Activated CD8-positive, alpha-beta memory T cell treated with anti-CD3 and anti-CD28 coated beads, Interleukin-2, amount 10 ng/mL, durations not matched to agents 7 days and 5 days (primary cell): ENCODE measurements around the gene GNB3. TPM values are rescaled to one million over a fixed set of nuclear protein-coding genes. Genes with fewer than 3 reads are reported as not detected.

Source experiments
- ATAC-seq: fragments of 150-1000 bp; cut with Tn5 transposase; one replicate; pipeline ENCODE4 v1.10.0; 2021; ENCODE audit warnings: moderate library complexity
- CTCF ChIA-PET: fragments of 350-600 bp; sonication (Branson Sonifier 250); formaldehyde crosslinking; loops from one replicate; lab custom pipeline; 2021; ENCODE audit warnings: antibody characterized with exemption; lab: Charles Lee
- DNase-seq: peaks from one replicate; pipeline ENCODE4 v3.0.0-alpha.2; 2020
- H3K27ac Mint-ChIP-seq: one replicate; pipeline ENCODE4 v1.8.0; 2021; ENCODE audit warnings: mild to moderate bottlenecking, mixed read lengths
- H3K27me3 Mint-ChIP-seq: one replicate; pipeline ENCODE4 v1.8.0; 2021; ENCODE audit warnings: mixed read lengths
- H3K36me3 Mint-ChIP-seq: one replicate; pipeline ENCODE4 v1.8.0; 2021; ENCODE audit warnings: mild to moderate bottlenecking, mixed read lengths
- H3K4me1 Mint-ChIP-seq: one replicate; pipeline ENCODE4 v1.8.0; 2021; ENCODE audit warnings: mixed read lengths
- H3K4me3 Mint-ChIP-seq: one replicate; pipeline ENCODE4 v1.8.0; 2021; ENCODE audit warnings: mild to moderate bottlenecking, moderate library complexity, mixed read lengths
- H3K9me3 Mint-ChIP-seq: one replicate; pipeline ENCODE4 v1.8.0; 2022; ENCODE audit warnings: low read depth, mixed read lengths
- total RNA-seq, 2 experiments: library from RNA; stranded (reverse); gene quantifications; one replicate each; pipeline ENCODE4 v1.2.3, GENCODE V29; 2021

Gene GNB3
- total RNA-seq, 2 experiments from 2014 or later, result 0.12 TPM; not detected in 1

GRCh38 chr12:6825398-6826124, 15.2 kb upstream of the GNB3 start:
- H3K9me3 Mint-ChIP-seq, result no peaks in the 10 kb centered on the region
- peaks cover 28% of the 10 kb centered on the region for H3K4me1 Mint-ChIP-seq
- no peak overlapping the region for H3K27ac Mint-ChIP-seq
- peaks cover 80% of the 10 kb centered on the region for H3K27me3 Mint-ChIP-seq
- no peak overlapping the region for H3K4me3 Mint-ChIP-seq
- no peaks in the 10 kb centered on the region for H3K36me3 Mint-ChIP-seq
- peak; percentile 74 for ATAC-seq
- CTCF ChIA-PET, result interaction anchor here (0.7 to 10.4 kb wide), 25 partner anchors 11 to 263 kb away, joined by 3 to 120 read pairs (median 5); partner anchors contain the start of genes CDCA3, COPS7A, GNB3 and LAG3
- peak; percentile 86 for DNase-seq

GRCh38 chr12:6826125-6826733, 14.5 kb upstream of the GNB3 start:
- Mint-ChIP-seq H3K36me3 (no peaks in the 10 kb centered on the region), H3K4me1 (peaks cover 23% of the 10 kb centered on the region), H3K27ac (no peak overlapping the region), H3K4me3 (no peak overlapping the region), H3K27me3 (peaks cover 79% of the 10 kb centered on the region), H3K9me3 (no peaks in the 10 kb centered on the region)
- ATAC-seq, result no peak
- no peak for DNase-seq
- CTCF ChIA-PET, result interaction anchor here (0.7 to 10.4 kb wide), 16 partner anchors 11 to 263 kb away, joined by 3 to 120 read pairs (median 6); partner anchors contain the start of genes CDCA3, COPS7A, GNB3 and LAG3

GRCh38 chr12:6826734-6827436, 13.8 kb upstream of the GNB3 start:
- no peak overlapping the region for H3K4me3 Mint-ChIP-seq
- peaks cover 84% of the 10 kb centered on the region for H3K27me3 Mint-ChIP-seq
- H3K27ac Mint-ChIP-seq, result no peak overlapping the region
- ATAC-seq (no peak), DNase-seq (no peak)
- H3K9me3 Mint-ChIP-seq, result no peaks in the 10 kb centered on the region
- H3K36me3 Mint-ChIP-seq, result no peaks in the 10 kb centered on the region
- H3K4me1 Mint-ChIP-seq, result peaks cover 21% of the 10 kb centered on the region
- CTCF ChIA-PET, result interaction anchor here (0.9 to 10.4 kb wide), 9 partner anchors 10 to 264 kb away, joined by 3 to 120 read pairs (median 7); partner anchors contain the start of genes COPS7A, GNB3, MLF2 and PTMS

GRCh38 chr12:6827437-6827911, 13.3 kb upstream of the GNB3 start:
- CTCF ChIA-PET, result interaction anchor here (1.6 to 10.4 kb wide), 4 partner anchors 10 to 72 kb away, joined by 3 to 120 read pairs (median 58); partner anchors contain the start of genes GNB3 and MLF2
- Mint-ChIP-seq H3K27me3 (peaks cover 82% of the 10 kb centered on the region), H3K27ac (no peak overlapping the region), H3K36me3 (no peaks in the 10 kb centered on the region), H3K4me3 (no peak overlapping the region), H3K9me3 (no peaks in the 10 kb centered on the region), H3K4me1 (peaks cover 19% of the 10 kb centered on the region)
- DNase-seq, result peak; percentile 67
- peak; percentile 24 for ATAC-seq

- Mint-ChIP-seq H3K9me3 (no peaks in the 10 kb centered on the region), H3K27ac (no peak within 1 kb of the TSS), H3K36me3 (no peaks in the 10 kb centered on the region), H3K27me3 (peaks cover 75% of the 10 kb centered on the region), H3K4me1 (peaks cover 19% of the 10 kb centered on the region), H3K4me3 (peak within 1 kb of the TSS; percentile 68)
- CTCF ChIA-PET, result interaction anchor here (0.8 to 10.4 kb wide), 11 partner anchors 9 to 139 kb away, joined by 3 to 120 read pairs (median 5); partner anchors contain the start of genes GNB3, LAG3, MLF2 and USP5
- ATAC-seq (peak; percentile 49), DNase-seq (no peak)
Measured at GRCh38 chr12:6827982-6828780, 12.5 kb upstream of the GNB3 start, which contains the start of gene P3H3. Gene P3H3, plus strand, starts transcription at chr12:6828407. Its CDS starts 34 bp downstream, at chr12:6828441.

GRCh38 chr12:6828781-6829535, 11.8 kb upstream of the GNB3 start:
- H3K4me1 Mint-ChIP-seq, result peaks cover 19% of the 10 kb centered on the region
- ATAC-seq, result peak; percentile 54
- DNase-seq, result no peak
- H3K9me3 Mint-ChIP-seq, result no peaks in the 10 kb centered on the region
- CTCF ChIA-PET, result interaction anchor here (0.7 to 10.4 kb wide), 15 partner anchors 8 to 265 kb away, joined by 3 to 120 read pairs (median 4); partner anchors contain the start of genes GNB3, LAG3, MLF2 and USP5
- no peaks in the 10 kb centered on the region for H3K36me3 Mint-ChIP-seq
- no peak overlapping the region for H3K27ac Mint-ChIP-seq
- H3K27me3 Mint-ChIP-seq, result peaks cover 69% of the 10 kb centered on the region
- H3K4me3 Mint-ChIP-seq, result peak overlapping the region; percentile 68

- Mint-ChIP-seq H3K4me3 (peak overlapping the region; percentile 68), H3K9me3 (no peaks in the 10 kb centered on the region)
Measured at GRCh38 chr12:6829536-6830220, 11.0 kb upstream of the GNB3 start.

GRCh38 chr12:6830286-6830890, 10.3 kb upstream of the GNB3 start:
- Mint-ChIP-seq H3K27ac (no peak overlapping the region), H3K36me3 (no peaks in the 10 kb centered on the region), H3K4me3 (no peak overlapping the region), H3K4me1 (peaks cover 18% of the 10 kb centered on the region), H3K27me3 (peaks cover 57% of the 10 kb centered on the region), H3K9me3 (no peaks in the 10 kb centered on the region)
- ATAC-seq (no peak), DNase-seq (no peak)
- CTCF ChIA-PET, result interaction anchor here (0.7 to 8.0 kb wide), 8 partner anchors 9 to 266 kb away, joined by 3 to 60 read pairs (median 4); partner anchors contain the start of genes GPR162, MLF2 and PTPN6

More at GRCh38 chr12:6829536-6830220, 11.0 kb upstream of the GNB3 start:
- no peak for ATAC-seq
- Mint-ChIP-seq H3K27ac (no peak overlapping the region), H3K27me3 (peaks cover 64% of the 10 kb centered on the region), H3K36me3 (no peaks in the 10 kb centered on the region), H3K4me1 (peaks cover 21% of the 10 kb centered on the region)
- CTCF ChIA-PET, result interaction anchor here (0.7 to 10.4 kb wide), 16 partner anchors 8 to 266 kb away, joined by 3 to 120 read pairs (median 4); partner anchors contain the start of genes GNB3, GPR162, MLF2 and USP5
- no peak for DNase-seq

- DNase-seq, result no peak
- peaks cover 19% of the 10 kb centered on the region for H3K4me1 Mint-ChIP-seq
- H3K9me3 Mint-ChIP-seq, result no peaks in the 10 kb centered on the region
- ATAC-seq, result no peak
- peaks cover 54% of the 10 kb centered on the region for H3K27me3 Mint-ChIP-seq
- H3K36me3 Mint-ChIP-seq, result no peaks in the 10 kb centered on the region
- H3K4me3 Mint-ChIP-seq, result no peak overlapping the region
- H3K27ac Mint-ChIP-seq, result no peak overlapping the region
- CTCF ChIA-PET, result interaction anchor here (0.7 to 6.5 kb wide), 7 partner anchors 9 to 119 kb away, joined by 3 to 60 read pairs (median 4); partner anchors contain the start of genes GPR162, MLF2 and PTPN6
Measured at GRCh38 chr12:6830999-6831398, 9.7 kb upstream of the GNB3 start.

- Mint-ChIP-seq H3K27ac (no peak overlapping the region), H3K36me3 (no peaks in the 10 kb centered on the region), H3K4me1 (peaks cover 19% of the 10 kb centered on the region), H3K27me3 (peaks cover 49% of the 10 kb centered on the region), H3K9me3 (no peaks in the 10 kb centered on the region), H3K4me3 (no peak overlapping the region)
- DNase-seq, result no peak
- CTCF ChIA-PET, result interaction anchor here (1.7 to 6.6 kb wide), 6 partner anchors 10 to 85 kb away, joined by 4 to 60 read pairs (median 21); partner anchors contain the start of genes CDCA3, GPR162, MLF2 and TPI1
- no peak for ATAC-seq
Measured at GRCh38 chr12:6831450-6831995, 9.2 kb upstream of the GNB3 start.
